B cell (primary cell): ENCODE measurements around the gene SLC25A48.

Experiments used
- CTCF ChIP-seq: fragments of 200-600 bp; IDR thresholded peaks from one replicate; pipeline ENCODE4 v1.8.0; 2022; ENCODE audit warnings: antibody characterized with exemption, mild to moderate bottlenecking
- EZH2 ChIP-seq: IDR thresholded peaks from 2 replicates; pipeline ENCODE4 v1.6.1; 2012; ENCODE audit warnings: borderline replicate concordance, low read depth, mild to moderate bottlenecking, moderate library complexity, low read length; ENCODE audit not compliant: insufficient read depth, poor library complexity, severe bottlenecking

GRCh38 chr5:135839566-135839965 is 5.1 kb downstream of the SLC25A48 start:
- no peak for TF ChIP-seq CTCF
- TF ChIP-seq EZH2, result no peak
